Stomach (tissue), 9 donors: ENCODE data around the gene FAM9C. TPM values are rescaled to one million over a fixed set of nuclear protein-coding genes. Genes with fewer than 3 reads are reported as not detected.

ENCODE experiments used
- DNase-seq, 2 donors: peaks; one replicate each; pipeline versions ENCODE4 v3.0.0 to v3.0.0-alpha.2; 2013 to 2019
- H3K27ac ChIP-seq, 5 donors: fragments of 200-600 bp in 4 of 5; sonication (generic) in 4 of 5; one replicate each; pipeline ENCODE4 v1.5.1; 2013 to 2019; ENCODE audit warnings: mild to moderate bottlenecking in 1 of 5, moderate library complexity in 1 of 5
- H3K27me3 ChIP-seq, 3 donors: fragments of 200-600 bp; sonication (generic); one replicate each; pipeline ENCODE4 v1.5.1; 2017 to 2019; ENCODE audit warnings: mixed run types in 1 of 3
- H3K36me3 ChIP-seq, 4 donors: fragments of 200-600 bp; sonication (generic); 1 replicate in 3 of 4; 2 replicates in 1 of 4; pipeline ENCODE4 v1.5.1; 2016 to 2019
- H3K4me1 ChIP-seq, 4 donors: fragments of 200-600 bp; sonication (generic); one replicate each; pipeline ENCODE4 v1.5.1; 2016 to 2019
- H3K4me3 ChIP-seq, 4 donors: fragments of 200-600 bp; sonication (generic) in 3 of 4; one replicate each; pipeline ENCODE4 v1.5.1; 2016 to 2019; ENCODE audit warnings: mild to moderate bottlenecking in 1 of 4
- H3K9me3 ChIP-seq, 4 donors: fragments of 200-600 bp; sonication (generic); one replicate each; pipeline ENCODE4 v1.5.1; 2016 to 2019
- EP300 ChIP-seq: sonication (generic); formaldehyde crosslinking; IDR thresholded peaks from one replicate; pipeline ENCODE4 v1.6.1; 2017; ENCODE audit warnings: antibody characterized with exemption
- POLR2A ChIP-seq, 4 donors: fragments of 450-650 bp; IDR thresholded peaks; one replicate each; pipeline ENCODE4 v1.6.1; 2016; ENCODE audit warnings: antibody characterized with exemption in 4 of 4, control low read depth in 2 of 4, mild to moderate bottlenecking in 1 of 4, moderate library complexity in 1 of 4
- POLR2AphosphoS5 ChIP-seq, 3 donors: sonication (generic); formaldehyde crosslinking; IDR thresholded peaks; one replicate each; pipeline ENCODE4 v1.6.1; 2016; ENCODE audit warnings: antibody characterized with exemption in 3 of 3
- WGBS, 5 donors: extraction: QIAGEN DNeasy Blood & Tissue Kit in 3 of 5; methylation state at CpG; one replicate each; pipeline versions ENCODE4 v1.1.5 to v1.1.7; 2013 to 2018; 5-methylcytosine and 5-hydroxymethylcytosine counted together
- intact Hi-C: fragments of 100-400 bp; cut with DNase I; formaldehyde crosslinking; loops from one replicate; pipeline ENCODE4 v1.15.1; 2023; ENCODE audit warnings: low total_unique reads
- polyA plus RNA-seq, 3 donors: library from polyadenylated mRNA; stranded (reverse); fragments of 200-250 nt; gene quantifications; one replicate each; pipeline ENCODE4 v1.2.3, GENCODE V29; 2013
- total RNA-seq, 5 donors: library from RNA; depleted of rRNA; stranded (reverse); fragments of >200 nt; gene quantifications; one replicate each; pipeline versions ENCODE4 v1.1.0 to v1.2.3, GENCODE V29; 2014 to 2016
- TF ChIP-seq, protein P1 (sequence below), 7 experiments: fragments of 450-650 bp in 4 of 7; fragments of 200-600 bp in 3 of 7; sonication (generic) in 3 of 7; IDR thresholded peaks; one replicate each; pipeline ENCODE4 v1.5.1; 2016 to 2019; ENCODE audit warnings: antibody characterized with exemption in 7 of 7, control low read depth in 2 of 7, mild to moderate bottlenecking in 1 of 7
- donor health status: healthy with polysubstance abuse.
- donor health status: Bipolar disorder and iron deficiency.
- donor health status: healthy.

Gene FAM9C
- total and polyA plus RNA-seq, 8 donors, result 0.18 to 0.31 TPM; not detected in 6

DNA sequence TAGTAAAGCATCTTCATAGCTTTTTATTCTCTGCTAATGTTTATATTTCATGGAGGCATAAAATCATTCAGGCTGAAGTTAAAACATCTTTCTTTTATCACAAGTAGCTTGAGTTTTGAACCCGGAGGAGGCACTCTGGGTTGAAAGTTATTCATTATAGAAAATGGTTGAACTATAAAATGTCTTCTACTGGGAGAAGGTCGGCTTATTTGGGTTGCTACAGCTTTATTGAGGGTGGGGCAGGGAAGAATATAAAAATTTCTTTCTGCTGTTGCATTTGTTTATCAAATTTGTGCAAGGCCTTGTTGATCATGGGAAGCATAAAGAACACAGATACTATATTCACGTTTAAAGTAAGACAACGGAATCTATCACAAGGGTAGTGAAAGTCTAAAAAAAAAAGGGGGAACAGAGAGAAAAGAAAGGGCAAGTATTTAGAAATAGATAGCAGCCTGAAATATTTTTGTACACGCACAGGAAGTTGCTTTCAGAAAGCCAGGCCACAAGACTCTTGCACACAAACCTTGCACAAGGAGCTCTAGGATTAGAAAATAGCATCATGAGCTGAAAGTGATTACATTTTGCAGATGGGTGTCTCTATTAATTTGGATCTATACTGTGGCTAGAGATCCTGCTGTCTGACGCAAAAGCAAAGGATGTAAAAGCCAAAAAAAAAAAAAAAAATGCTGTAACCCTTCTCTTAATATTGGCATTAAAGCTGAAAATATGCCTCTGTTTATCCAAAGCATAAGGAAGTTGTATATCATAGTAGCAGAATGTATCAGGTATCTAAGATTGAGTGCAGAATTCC, 37.2 kb upstream of the FAM9C start:
- peak overlapping the region in 3 of 5 donors; percentile 20 to 64 (median 52) for H3K27ac ChIP-seq
- H3K4me1 ChIP-seq, result peaks cover 0 to 53% (median 24%) of the 10 kb centered on the region in 4 donors
- H3K4me3 ChIP-seq, result no peak overlapping the region
- H3K9me3 ChIP-seq, result no peaks in the 10 kb centered on the region
- 28 to 48% (median 35%) methylated on average over 6 of the region's 6 CpGs for WGBS, 5 donors
- no peaks in the 10 kb centered on the region for H3K36me3 ChIP-seq
- TF ChIP-seq, protein P1, sequence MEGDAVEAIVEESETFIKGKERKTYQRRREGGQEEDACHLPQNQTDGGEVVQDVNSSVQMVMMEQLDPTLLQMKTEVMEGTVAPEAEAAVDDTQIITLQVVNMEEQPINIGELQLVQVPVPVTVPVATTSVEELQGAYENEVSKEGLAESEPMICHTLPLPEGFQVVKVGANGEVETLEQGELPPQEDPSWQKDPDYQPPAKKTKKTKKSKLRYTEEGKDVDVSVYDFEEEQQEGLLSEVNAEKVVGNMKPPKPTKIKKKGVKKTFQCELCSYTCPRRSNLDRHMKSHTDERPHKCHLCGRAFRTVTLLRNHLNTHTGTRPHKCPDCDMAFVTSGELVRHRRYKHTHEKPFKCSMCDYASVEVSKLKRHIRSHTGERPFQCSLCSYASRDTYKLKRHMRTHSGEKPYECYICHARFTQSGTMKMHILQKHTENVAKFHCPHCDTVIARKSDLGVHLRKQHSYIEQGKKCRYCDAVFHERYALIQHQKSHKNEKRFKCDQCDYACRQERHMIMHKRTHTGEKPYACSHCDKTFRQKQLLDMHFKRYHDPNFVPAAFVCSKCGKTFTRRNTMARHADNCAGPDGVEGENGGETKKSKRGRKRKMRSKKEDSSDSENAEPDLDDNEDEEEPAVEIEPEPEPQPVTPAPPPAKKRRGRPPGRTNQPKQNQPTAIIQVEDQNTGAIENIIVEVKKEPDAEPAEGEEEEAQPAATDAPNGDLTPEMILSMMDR (IDR thresholded peaks at IDR 0.05), result no peak
- TF ChIP-seq POLR2A (IDR thresholded peaks at IDR 0.05) (no peak), POLR2AphosphoS5 (IDR thresholded peaks at IDR 0.05) (no peak), EP300 (no peak)
- no peaks in the 10 kb centered on the region for H3K27me3 ChIP-seq
- intact Hi-C loops, result no loop called here
- DNase-seq, result peak in 1 of 2 donors; percentile 25

DNA sequence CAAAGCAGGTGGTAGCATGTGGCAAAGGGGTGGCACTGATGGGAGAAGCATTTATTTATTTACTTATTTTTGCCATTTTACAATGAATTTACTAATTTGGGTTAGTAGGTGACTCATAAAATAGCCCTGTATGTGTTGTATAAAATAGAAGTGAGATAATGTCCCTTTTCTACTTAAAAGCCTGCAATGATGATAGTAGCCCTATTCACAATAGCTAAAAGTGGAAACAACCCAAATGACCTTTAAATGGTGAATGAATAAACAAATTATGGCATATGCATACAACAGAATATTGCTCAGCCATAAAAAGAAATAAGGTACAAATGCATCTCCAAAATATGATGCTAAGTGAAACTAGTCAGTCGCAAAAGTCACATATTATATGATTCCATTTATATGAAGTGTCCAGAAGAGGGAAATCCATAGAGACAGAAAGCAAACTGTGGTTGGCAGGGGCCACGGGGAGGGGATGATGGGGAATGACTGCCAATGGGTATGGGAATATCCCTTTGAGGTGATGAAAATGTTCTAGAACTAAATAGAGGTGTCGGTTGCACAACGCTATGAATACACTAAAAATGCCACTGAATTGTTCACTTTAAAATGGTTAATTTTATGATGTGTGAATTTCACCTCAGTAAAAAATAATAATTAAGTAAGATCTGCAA, 35.8 kb upstream of the FAM9C start:
- Histone ChIP-seq H3K27ac (peak overlapping the region in 3 of 5 donors; percentile 52 to 85 (median 81)), H3K9me3 (no peaks in the 10 kb centered on the region), H3K27me3 (no peaks in the 10 kb centered on the region), H3K36me3 (no peaks in the 10 kb centered on the region), H3K4me3 (no peak overlapping the region), H3K4me1 (peaks cover 0 to 53% (median 24%) of the 10 kb centered on the region in 4 donors)
- intact Hi-C loops, result no loop called here
- no peak for DNase-seq
- TF ChIP-seq POLR2A (IDR thresholded peaks at IDR 0.05), result no peak
- TF ChIP-seq, protein P1 (IDR thresholded peaks at IDR 0.05), result no peak
- no peak for TF ChIP-seq EP300
- TF ChIP-seq POLR2AphosphoS5 (IDR thresholded peaks at IDR 0.05), result no peak
- WGBS, 5 donors, result 81 to 89% (median 82%) methylated on average over 4 of the region's 4 CpGs

DNA sequence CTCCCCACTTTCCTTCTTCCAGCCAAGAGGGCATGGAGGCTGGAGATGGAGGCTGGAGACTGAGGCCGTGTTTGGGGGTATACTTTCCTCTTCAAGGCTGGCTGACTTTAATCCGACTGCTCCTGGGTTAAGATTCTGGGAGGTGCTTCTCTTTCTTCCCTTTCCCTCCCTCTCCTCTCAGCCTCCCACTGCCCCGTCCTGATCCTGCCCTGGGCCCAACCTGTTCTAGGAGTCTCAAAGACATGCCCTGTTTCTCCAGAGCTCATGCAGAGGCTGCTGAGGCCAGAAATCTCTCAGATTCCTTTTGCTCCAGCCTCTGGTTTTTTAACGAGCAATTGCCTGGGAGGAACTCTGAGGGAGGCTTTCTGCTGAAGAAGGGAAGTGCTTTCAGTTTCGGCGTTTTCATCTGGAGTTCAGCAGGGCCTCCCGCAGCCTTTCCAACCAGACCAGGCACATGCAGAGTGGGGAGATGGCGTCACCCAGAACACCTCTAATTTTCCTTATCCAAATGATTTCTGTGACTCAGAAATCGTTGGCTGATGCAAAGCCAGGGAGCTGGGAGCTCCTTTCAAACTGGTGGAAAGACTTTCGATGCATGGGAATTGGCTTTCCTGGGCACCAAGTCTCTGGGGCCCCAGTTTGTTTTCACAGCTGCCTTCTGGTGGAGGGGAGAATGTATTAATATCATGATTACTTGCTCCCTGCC, 34.5 kb upstream of the FAM9C start:
- intact Hi-C loops, result no loop called here
- TF ChIP-seq, protein P1 (IDR thresholded peaks at IDR 0.05), result no peak
- TF ChIP-seq EP300 (no peak), POLR2AphosphoS5 (IDR thresholded peaks at IDR 0.05) (peak in 1 of 3 donors; percentile 10), POLR2A (IDR thresholded peaks at IDR 0.05) (no peak)
- Histone ChIP-seq H3K9me3 (no peaks in the 10 kb centered on the region), H3K4me1 (peaks cover 0 to 53% (median 24%) of the 10 kb centered on the region in 4 donors), H3K36me3 (no peaks in the 10 kb centered on the region), H3K27ac (peak overlapping the region; percentile 60 to 85 (median 81)), H3K27me3 (no peaks in the 10 kb centered on the region), H3K4me3 (peak overlapping the region in 2 of 4 donors; percentile 3)
- 12 to 61% (median 22%) methylated on average over 9 to 10 of the region's 10 CpGs for WGBS, 5 donors
- peak; percentile 48 to 78 for DNase-seq

DNA sequence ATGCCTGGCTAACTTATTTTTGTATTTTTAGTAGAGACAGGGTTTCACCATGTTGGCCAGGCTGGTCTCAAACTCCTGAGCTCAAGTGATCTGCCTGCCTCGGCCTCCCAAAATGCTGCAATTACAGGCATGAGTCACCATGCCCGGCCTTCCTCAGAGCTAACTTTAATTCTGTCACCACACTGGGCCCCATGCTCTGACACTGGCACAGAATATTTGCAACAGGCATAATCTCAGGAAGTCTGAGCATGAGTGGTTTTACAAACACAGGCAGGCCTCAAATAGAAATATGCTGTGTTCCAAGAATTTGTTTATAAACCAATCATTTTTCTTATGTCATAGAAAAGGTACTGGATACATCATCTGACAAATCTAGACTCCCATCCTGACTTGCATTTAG, 32.7 kb upstream of the FAM9C start:
- peaks cover 0 to 41% (median 24%) of the 10 kb centered on the region in 4 donors for H3K4me1 ChIP-seq
- H3K4me3 ChIP-seq, result no peak overlapping the region
- H3K36me3 ChIP-seq, result no peaks in the 10 kb centered on the region
- H3K27ac ChIP-seq, result peak overlapping the region in 4 of 5 donors; percentile 13 to 81 (median 44)
- no peaks in the 10 kb centered on the region for H3K9me3 ChIP-seq
- intact Hi-C loops, result no loop called here
- no peak for DNase-seq
- H3K27me3 ChIP-seq, result no peaks in the 10 kb centered on the region
- 39 to 58% (median 52%) methylated on average over 2 of the region's 2 CpGs for WGBS, 5 donors
- TF ChIP-seq EP300 (no peak), POLR2AphosphoS5 (IDR thresholded peaks at IDR 0.05) (no peak), POLR2A (IDR thresholded peaks at IDR 0.05) (no peak)
- TF ChIP-seq, protein P1 (IDR thresholded peaks at IDR 0.05), result no peak
